H9 (cell line): ENCODE measurements around the gene PAK2. TPM values are rescaled to one million over a fixed set of nuclear protein-coding genes. Genes with fewer than 3 reads are reported as not detected.

Experiments
- DNase-seq: peaks from one replicate; pipeline ENCODE4 v3.0.0-alpha.2; 2017
- H2AFZ ChIP-seq: one replicate; pipeline ENCODE4 v1.6.1; 2013; ENCODE audit warnings: mild to moderate bottlenecking, low read length, control low read depth, moderate library complexity
- H2AK5ac ChIP-seq: 2 replicates; pipeline ENCODE4 v1.6.1; 2013; ENCODE audit warnings: low read length, control low read depth, mixed read lengths; ENCODE audit not compliant: insufficient read length
- H2BK120ac ChIP-seq: one replicate; pipeline ENCODE4 v1.6.1; 2013; ENCODE audit warnings: low read depth, mild to moderate bottlenecking, low read length, control low read depth, inconsistent platforms; ENCODE audit not compliant: poor library complexity, severe bottlenecking
- H2BK12ac ChIP-seq: 2 replicates; pipeline ENCODE4 v1.6.1; 2013; ENCODE audit warnings: low read length, control low read depth, mixed read lengths, low read depth; ENCODE audit not compliant: insufficient read length
- H2BK15ac ChIP-seq: 2 replicates; pipeline ENCODE4 v1.6.1; 2013; ENCODE audit warnings: low read depth, low read length, control low read depth
- H2BK20ac ChIP-seq: one replicate; pipeline ENCODE4 v1.6.1; 2013; ENCODE audit warnings: low read depth, mild to moderate bottlenecking, low read length, control low read depth, inconsistent platforms; ENCODE audit not compliant: poor library complexity, severe bottlenecking
- H2BK5ac ChIP-seq: 2 replicates; pipeline ENCODE4 v1.6.1; 2013; ENCODE audit warnings: low read length, control low read depth, mixed read lengths; ENCODE audit not compliant: insufficient read length
- H3K14ac ChIP-seq: 2 replicates; pipeline ENCODE4 v1.6.1; 2013; ENCODE audit warnings: low read length, control low read depth; ENCODE audit not compliant: insufficient read depth
- H3K18ac ChIP-seq: 2 replicates; pipeline ENCODE4 v1.6.1; 2013; ENCODE audit warnings: low read depth, mild to moderate bottlenecking, mixed read lengths, low read length, control low read depth; ENCODE audit not compliant: insufficient read length
- H3K23ac ChIP-seq: 2 replicates; pipeline ENCODE4 v1.6.1; 2013; ENCODE audit warnings: low read length, control low read depth, mixed read lengths, low read depth; ENCODE audit not compliant: insufficient read length
- H3K23me2 ChIP-seq: 2 replicates; pipeline ENCODE4 v1.6.1; 2013; ENCODE audit warnings: low read depth, mild to moderate bottlenecking, mixed read lengths, low read length, control low read depth; ENCODE audit not compliant: insufficient read length, poor library complexity, severe bottlenecking
- H3K27ac ChIP-seq: 2 replicates; pipeline ENCODE4 v1.5.1; 2013; ENCODE audit warnings: low read length, control low read depth, mixed read lengths, low read depth; ENCODE audit not compliant: insufficient read length
- H3K27me3 ChIP-seq: 2 replicates; pipeline ENCODE4 v1.6.1; 2013; ENCODE audit warnings: low read length, control low read depth, inconsistent platforms; ENCODE audit not compliant: insufficient read depth
- H3K4ac ChIP-seq: 2 replicates; pipeline ENCODE4 v1.6.1; 2013; ENCODE audit warnings: low read depth, mild to moderate bottlenecking, control low read depth, inconsistent platforms, low read length, moderate library complexity
- H3K4me1 ChIP-seq: 2 replicates; pipeline ENCODE4 v1.6.1; 2013; ENCODE audit warnings: low read length, control low read depth, inconsistent platforms; ENCODE audit not compliant: insufficient read depth
- H3K4me2 ChIP-seq: 2 replicates; pipeline ENCODE4 v1.6.1; 2013; ENCODE audit warnings: low read length, control low read depth, mixed read lengths; ENCODE audit not compliant: insufficient read length, insufficient read depth
- H3K56ac ChIP-seq: 2 replicates; pipeline ENCODE4 v1.6.1; 2013; ENCODE audit warnings: low read depth, mild to moderate bottlenecking, mixed read lengths, low read length, control low read depth; ENCODE audit not compliant: insufficient read length
- H3K79me1 ChIP-seq: 2 replicates; pipeline ENCODE4 v1.6.1; 2013; ENCODE audit warnings: low read depth, mild to moderate bottlenecking, moderate library complexity, low read length, control low read depth, inconsistent platforms; ENCODE audit not compliant: insufficient read depth, poor library complexity, severe bottlenecking
- H3K79me2 ChIP-seq: 2 replicates; pipeline ENCODE4 v1.6.1; 2013; ENCODE audit warnings: low read length, control low read depth, inconsistent platforms; ENCODE audit not compliant: insufficient read depth
- H3K9ac ChIP-seq: 2 replicates; pipeline ENCODE4 v1.6.1; 2013; ENCODE audit warnings: low read length, control low read depth, mixed read lengths; ENCODE audit not compliant: insufficient read length; ENCODE audit errors: extremely low read depth
- H3K9me3 ChIP-seq: one replicate; pipeline ENCODE4 v1.6.1; 2013; ENCODE audit warnings: low read depth, low read length, inconsistent platforms; ENCODE audit not compliant: control insufficient read depth
- H3T11ph ChIP-seq: one replicate; pipeline ENCODE4 v1.6.1; 2013; ENCODE audit warnings: mild to moderate bottlenecking, low read length, control low read depth, inconsistent platforms
- H4K20me1 ChIP-seq: one replicate; pipeline ENCODE4 v1.6.1; 2013; ENCODE audit not compliant: control insufficient read depth, insufficient read length, insufficient read depth
- H4K5ac ChIP-seq: 2 replicates; pipeline ENCODE4 v1.6.1; 2013; ENCODE audit warnings: low read depth, mild to moderate bottlenecking, mixed read lengths, low read length, control low read depth; ENCODE audit not compliant: insufficient read length
- H4K8ac ChIP-seq: replicated peaks from 2 replicates; pipeline ENCODE4 v1.6.1; 2013; ENCODE audit warnings: low read length, control low read depth, mixed read lengths, low read depth; ENCODE audit not compliant: insufficient read length
- H4K91ac ChIP-seq: 2 replicates; pipeline ENCODE4 v1.6.1; 2013; ENCODE audit warnings: low read depth, mild to moderate bottlenecking, moderate library complexity, mixed read lengths, low read length, control low read depth; ENCODE audit not compliant: insufficient read length
- H3K27ac Mint-ChIP-seq, 3 experiments: 2 replicates in 2 of 3; 3 replicates in 1 of 3; pipeline ENCODE4 v1.8.0; 2020 to 2021; ENCODE audit warnings: mixed read lengths in 3 of 3, mild to moderate bottlenecking in 1 of 3, moderate library complexity in 1 of 3
- H3K27me3 Mint-ChIP-seq: 2 replicates; pipeline ENCODE4 v1.8.0; 2021; ENCODE audit warnings: low read depth, mild to moderate bottlenecking, moderate library complexity, mixed read lengths
- H3K36me3 Mint-ChIP-seq, 3 experiments: 2 replicates in 2 of 3; 3 replicates in 1 of 3; pipeline ENCODE4 v1.8.0; 2020 to 2021; ENCODE audit warnings: low read depth in 3 of 3, mixed read lengths in 3 of 3; ENCODE audit not compliant: insufficient read depth in 1 of 3
- H3K4me1 Mint-ChIP-seq, 2 experiments: 2 replicates each; pipeline ENCODE4 v1.8.0; 2020; ENCODE audit warnings: mixed read lengths in 2 of 2
- H3K4me3 Mint-ChIP-seq, 2 experiments: 2 replicates in 1 of 2; 3 replicates in 1 of 2; pipeline ENCODE4 v1.8.0; 2020 to 2021; ENCODE audit warnings: mild to moderate bottlenecking in 2 of 2, mixed read lengths in 2 of 2, moderate library complexity in 1 of 2
- H3K9me3 Mint-ChIP-seq, 2 experiments: 2 replicates in 1 of 2; 3 replicates in 1 of 2; pipeline ENCODE4 v1.8.0; 2020; ENCODE audit warnings: mild to moderate bottlenecking in 2 of 2, mixed read lengths in 2 of 2, moderate library complexity in 1 of 2
- CTCF ChIP-seq: fragments of 200-600 bp; sonication (generic); conservative IDR thresholded peaks from 3 replicates; pipeline ENCODE4 v1.8.0; 2021; ENCODE audit warnings: antibody characterized with exemption, mild to moderate bottlenecking
- WGBS: extraction: QIAGEN DNeasy Blood & Tissue Kit; methylation state at CpG from one replicate; pipeline ENCODE4 v1.1.7; 2013; ENCODE audit warnings: missing lambda C conversion rate, low lambda C conversion rate, mixed read lengths; ENCODE audit not compliant: insufficient read length; ENCODE audit errors: extremely low coverage; 5-methylcytosine and 5-hydroxymethylcytosine counted together
- total RNA-seq: library from RNA; stranded (reverse); gene quantifications from 2 replicates; pipeline ENCODE4 v1.2.1, GENCODE V29; 2021

Gene PAK2
- total RNA-seq, 1 experiment from 2014 or later: 65.7 TPM

DNA sequence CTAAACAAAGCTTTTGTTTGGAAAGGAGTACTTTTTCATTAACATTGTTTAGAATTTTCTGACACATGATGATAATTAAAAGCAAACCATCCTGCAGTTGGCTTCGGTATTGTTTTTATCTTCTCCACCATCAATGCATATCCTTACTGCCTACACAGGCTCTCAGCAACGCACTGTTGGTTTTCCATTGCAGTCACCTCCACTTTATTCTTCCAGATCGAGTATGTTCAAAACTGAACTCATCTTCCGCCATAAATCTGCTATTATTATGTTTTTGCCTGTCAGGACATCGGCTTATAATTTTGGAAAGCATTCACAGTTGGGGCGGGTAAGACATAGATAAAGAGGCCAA lies 127.5 kb downstream of the PAK2 start:
- H2BK12ac ChIP-seq: no peak overlapping the region
- Mint-ChIP-seq H3K27ac (peak overlapping the region; percentile 95 to 97 (median 97); a peak in 6 of 7 replicates), H3K36me3 (peaks cover 2 to 4% (median 3%) of the 10 kb centered on the region in 3 experiments; a peak in 5 of 7 replicates), H3K9me3 (peaks cover 10 to 16% of the 10 kb centered on the region in 2 experiments; a peak in 4 of 5 replicates), H3K27me3 (no peaks in the 10 kb centered on the region), H3K4me3 (peak overlapping the region; percentile 86 to 96), H3K4me1 (peaks cover 6 to 11% of the 10 kb centered on the region in 2 experiments; a peak in 3 of 4 replicates)
- no peak overlapping the region for H2BK15ac ChIP-seq
- H4K20me1 ChIP-seq: no peaks in the 10 kb centered on the region
- H4K5ac ChIP-seq: no peak overlapping the region
- no peak overlapping the region for H2BK120ac ChIP-seq
- no peak overlapping the region for H3K56ac ChIP-seq
- H3K79me1 ChIP-seq: peaks cover 3% of the 10 kb centered on the region
- H3K23ac ChIP-seq: no peak overlapping the region
- no peak overlapping the region for H3K14ac ChIP-seq
- peaks cover 5% of the 10 kb centered on the region for H3K23me2 ChIP-seq
- H3K4ac ChIP-seq: no peak overlapping the region
- H4K91ac ChIP-seq: no peak overlapping the region
- H3K9me3 ChIP-seq: no peaks in the 10 kb centered on the region
- H2BK20ac ChIP-seq: no peak overlapping the region
- no peak for DNase-seq
- no peak overlapping the region for H4K8ac ChIP-seq
- H3K4me1 ChIP-seq: no peaks in the 10 kb centered on the region
- H3K4me2 ChIP-seq: peak overlapping the region; percentile 92
- H3K18ac ChIP-seq: no peak overlapping the region
- H3T11ph ChIP-seq: no peak overlapping the region
- H3K79me2 ChIP-seq: peaks cover 20% of the 10 kb centered on the region; the same call in 1 of the 2 replicates
- no CpG with 5 or more reads among the region's 6 CpGs for WGBS
- no peak overlapping the region for H2AK5ac ChIP-seq
- H2BK5ac ChIP-seq: no peak overlapping the region
- no peak overlapping the region for H2AFZ ChIP-seq
- H3K27me3 ChIP-seq: no peaks in the 10 kb centered on the region
- peak overlapping the region; percentile 43 for H3K27ac ChIP-seq
- TF ChIP-seq CTCF: no peak
- H3K9ac ChIP-seq: peak overlapping the region; percentile 74
